Trophoblast cell (in vitro differentiated cells and primary cell): ENCODE results near the gene IMMP2L.

Source experiments
- DNase-seq, 2 donors: peaks; one replicate each; pipeline ENCODE4 v3.0.0-alpha.2; 2016
- H2AFZ ChIP-seq: 2 replicates; pipeline ENCODE4 v1.6.1; 2013; ENCODE audit warnings: low read length, moderate library complexity, mild to moderate bottlenecking; ENCODE audit not compliant: insufficient read depth, poor library complexity
- H2AK5ac ChIP-seq: 2 replicates; pipeline ENCODE4 v1.6.1; 2013; ENCODE audit warnings: mild to moderate bottlenecking, low read length
- H2BK120ac ChIP-seq: 2 replicates; pipeline ENCODE4 v1.6.1; 2013; ENCODE audit warnings: low read length, mild to moderate bottlenecking, moderate library complexity; ENCODE audit not compliant: insufficient read depth, poor library complexity
- H2BK12ac ChIP-seq: 2 replicates; pipeline ENCODE4 v1.6.1; 2013; ENCODE audit warnings: mild to moderate bottlenecking, low read length, moderate library complexity
- H2BK5ac ChIP-seq: 2 replicates; pipeline ENCODE4 v1.6.1; 2013; ENCODE audit warnings: low read length, low read depth, moderate library complexity, mild to moderate bottlenecking; ENCODE audit not compliant: poor library complexity
- H3K14ac ChIP-seq: 2 replicates; pipeline ENCODE4 v1.6.1; 2013; ENCODE audit warnings: mild to moderate bottlenecking, low read length
- H3K18ac ChIP-seq: 2 replicates; pipeline ENCODE4 v1.6.1; 2013; ENCODE audit warnings: mild to moderate bottlenecking, low read length
- H3K23ac ChIP-seq: 2 replicates; pipeline ENCODE4 v1.6.1; 2013; ENCODE audit warnings: low read length
- H3K27ac ChIP-seq: 2 replicates; pipeline ENCODE4 v1.5.1; 2013; ENCODE audit warnings: low read depth, mild to moderate bottlenecking, inconsistent platforms, low read length, moderate library complexity
- H3K27me3 ChIP-seq: 2 replicates; pipeline ENCODE4 v1.6.1; 2013; ENCODE audit warnings: inconsistent platforms, mild to moderate bottlenecking, low read length, moderate library complexity; ENCODE audit not compliant: insufficient read depth
- H3K36me3 ChIP-seq, 2 experiments: 1 replicate in 1 of 2; 2 replicates in 1 of 2; pipeline ENCODE4 v1.6.1; 2013; ENCODE audit warnings: low read length in 2 of 2, mild to moderate bottlenecking in 2 of 2, moderate library complexity in 1 of 2; ENCODE audit not compliant: insufficient read depth in 2 of 2, control insufficient read depth in 1 of 2
- H3K4ac ChIP-seq: 2 replicates; pipeline ENCODE4 v1.6.1; 2013; ENCODE audit warnings: low read depth, mild to moderate bottlenecking, low read length, moderate library complexity
- H3K4me1 ChIP-seq, 2 experiments: 1 replicate in 1 of 2; 2 replicates in 1 of 2; pipeline ENCODE4 v1.6.1; 2013; ENCODE audit warnings: low read length in 2 of 2, mild to moderate bottlenecking in 2 of 2, moderate library complexity in 1 of 2; ENCODE audit not compliant: insufficient read depth in 2 of 2, control insufficient read depth in 1 of 2
- H3K4me2 ChIP-seq: 2 replicates; pipeline ENCODE4 v1.6.1; 2013; ENCODE audit warnings: inconsistent platforms, mild to moderate bottlenecking, low read length, moderate library complexity
- H3K4me3 ChIP-seq: 2 replicates; pipeline ENCODE4 v1.5.1; 2013; ENCODE audit warnings: mild to moderate bottlenecking, low read depth, low read length, inconsistent platforms
- H3K79me1 ChIP-seq: one replicate; pipeline ENCODE4 v1.6.1; 2013; ENCODE audit warnings: low read length
- H3K79me2 ChIP-seq: 2 replicates; pipeline ENCODE4 v1.6.1; 2013; ENCODE audit warnings: low read length, mild to moderate bottlenecking; ENCODE audit not compliant: control insufficient read depth, insufficient read depth, poor library complexity
- H3K9ac ChIP-seq: 2 replicates; pipeline ENCODE4 v1.6.1; 2013; ENCODE audit warnings: mild to moderate bottlenecking, low read length
- H3K9me3 ChIP-seq: 2 replicates; pipeline ENCODE4 v1.6.1; 2013; ENCODE audit warnings: low read depth, mild to moderate bottlenecking, control low read depth, inconsistent platforms, low read length; ENCODE audit not compliant: insufficient read depth
- H4K12ac ChIP-seq: 2 replicates; pipeline ENCODE4 v1.6.1; 2013; ENCODE audit warnings: low read depth, mild to moderate bottlenecking, low read length, moderate library complexity
- H4K8ac ChIP-seq: 2 replicates; pipeline ENCODE4 v1.6.1; 2013; ENCODE audit warnings: low read depth, mild to moderate bottlenecking, low read length, moderate library complexity
- H4K91ac ChIP-seq: one replicate; pipeline ENCODE4 v1.6.1; 2013; ENCODE audit warnings: low read depth, mild to moderate bottlenecking, low read length, moderate library complexity
- WGBS: extraction: QIAGEN DNeasy Blood & Tissue Kit; methylation state at CpG from one replicate; pipeline ENCODE4 v1.1.7; 2013; ENCODE audit warnings: missing lambda C conversion rate; ENCODE audit not compliant: insufficient read length, insufficient coverage; ENCODE audit errors: extremely low coverage; 5-methylcytosine and 5-hydroxymethylcytosine counted together

IMMP2L gene

GRCh38 chr7:111242141-111242755 lies 320.0 kb downstream of the IMMP2L start:
- no peak for DNase-seq
- no peak overlapping the region for H3K4me2 ChIP-seq
- H3K27me3 ChIP-seq: no peaks in the 10 kb centered on the region
- no peak overlapping the region for H2BK5ac ChIP-seq
- H3K4ac ChIP-seq: no peak overlapping the region
- no peaks in the 10 kb centered on the region for H3K9me3 ChIP-seq
- no peak overlapping the region for H4K12ac ChIP-seq
- H3K79me1 ChIP-seq: no peaks in the 10 kb centered on the region
- H3K23ac ChIP-seq: no peak overlapping the region
- no peaks in the 10 kb centered on the region for H3K4me1 ChIP-seq
- H4K8ac ChIP-seq: no peak overlapping the region
- no peak overlapping the region for H4K91ac ChIP-seq
- no peaks in the 10 kb centered on the region for H3K36me3 ChIP-seq
- no peak overlapping the region for H3K27ac ChIP-seq
- no peak overlapping the region for H2BK12ac ChIP-seq
- no peak overlapping the region for H2BK120ac ChIP-seq
- H3K4me3 ChIP-seq: no peak overlapping the region
- no peaks in the 10 kb centered on the region for H3K79me2 ChIP-seq
- H2AFZ ChIP-seq: no peak overlapping the region
- no peak overlapping the region for H3K14ac ChIP-seq
- no peak overlapping the region for H2AK5ac ChIP-seq
- no peak overlapping the region for H3K9ac ChIP-seq
- WGBS: no CpG with 5 or more reads among the region's 9 CpGs
- no peak overlapping the region for H3K18ac ChIP-seq

GRCh38 chr7:111240371-111240770 lies 321.9 kb downstream of the IMMP2L start:
- no peak overlapping the region for H3K27ac ChIP-seq
- H4K91ac ChIP-seq: no peak overlapping the region
- H2AFZ ChIP-seq: no peak overlapping the region
- H3K4me1 ChIP-seq: no peaks in the 10 kb centered on the region
- no peak overlapping the region for H3K23ac ChIP-seq
- H3K4me3 ChIP-seq: no peak overlapping the region
- H3K18ac ChIP-seq: no peak overlapping the region
- WGBS: no CpG with 5 or more reads among the region's 4 CpGs
- H2BK120ac ChIP-seq: no peak overlapping the region
- H3K4ac ChIP-seq: no peak overlapping the region
- no peaks in the 10 kb centered on the region for H3K79me1 ChIP-seq
- H2BK5ac ChIP-seq: no peak overlapping the region
- H3K14ac ChIP-seq: no peak overlapping the region
- H3K9me3 ChIP-seq: no peaks in the 10 kb centered on the region
- no peak overlapping the region for H3K9ac ChIP-seq
- H3K27me3 ChIP-seq: no peaks in the 10 kb centered on the region
- H3K79me2 ChIP-seq: no peaks in the 10 kb centered on the region
- DNase-seq: no peak
- H3K4me2 ChIP-seq: no peak overlapping the region
- no peaks in the 10 kb centered on the region for H3K36me3 ChIP-seq
- no peak overlapping the region for H2AK5ac ChIP-seq
- H2BK12ac ChIP-seq: no peak overlapping the region
- H4K8ac ChIP-seq: no peak overlapping the region
- H4K12ac ChIP-seq: no peak overlapping the region

DNA sequence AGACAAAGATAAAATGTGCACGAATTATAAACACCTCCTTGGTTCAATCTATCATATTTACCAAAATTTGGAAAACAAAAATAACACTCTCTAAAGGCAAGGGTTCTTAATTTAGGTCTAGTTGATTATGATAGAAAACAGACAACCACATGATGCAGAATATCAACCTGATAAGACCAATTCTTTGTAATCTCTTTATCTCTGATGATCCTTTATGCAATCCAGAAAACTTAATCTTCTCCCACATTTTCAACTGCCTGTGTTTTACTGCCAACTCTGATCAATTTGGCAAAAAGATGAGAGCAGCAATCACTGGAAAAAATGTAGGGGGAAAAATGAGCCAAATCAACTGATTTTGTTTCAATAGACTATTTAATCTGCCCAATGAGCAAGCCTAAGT lies 322.9 kb downstream of the IMMP2L start:
- no peaks in the 10 kb centered on the region for H3K27me3 ChIP-seq
- no peak overlapping the region for H4K8ac ChIP-seq
- H3K79me2 ChIP-seq: no peaks in the 10 kb centered on the region
- H4K12ac ChIP-seq: no peak overlapping the region
- no CpG with 5 or more reads among the region's 1 CpG for WGBS
- H3K79me1 ChIP-seq: no peaks in the 10 kb centered on the region
- no peak overlapping the region for H2AFZ ChIP-seq
- no peaks in the 10 kb centered on the region for H3K4me1 ChIP-seq
- no peak overlapping the region for H3K4me2 ChIP-seq
- no peak overlapping the region for H3K4me3 ChIP-seq
- no peak overlapping the region for H3K4ac ChIP-seq
- no peak overlapping the region for H3K18ac ChIP-seq
- H3K9me3 ChIP-seq: no peaks in the 10 kb centered on the region
- H4K91ac ChIP-seq: no peak overlapping the region
- H3K9ac ChIP-seq: no peak overlapping the region
- H2BK12ac ChIP-seq: no peak overlapping the region
- no peak overlapping the region for H3K23ac ChIP-seq
- no peak overlapping the region for H2AK5ac ChIP-seq
- H3K14ac ChIP-seq: no peak overlapping the region
- H2BK5ac ChIP-seq: no peak overlapping the region
- DNase-seq: no peak
- no peak overlapping the region for H3K27ac ChIP-seq
- H2BK120ac ChIP-seq: no peak overlapping the region
- H3K36me3 ChIP-seq: no peaks in the 10 kb centered on the region

GRCh38 chr7:111238886-111239285 lies 323.4 kb downstream of the IMMP2L start:
- H3K23ac ChIP-seq: no peak overlapping the region

More at GRCh38 chr7:111238886-111239285, 323.4 kb downstream of the IMMP2L start:
- Histone ChIP-seq H3K27me3 (no peaks in the 10 kb centered on the region), H2BK12ac (no peak overlapping the region), H3K18ac (no peak overlapping the region), H4K8ac (no peak overlapping the region), H3K14ac (no peak overlapping the region), H3K4me1 (no peaks in the 10 kb centered on the region), H2BK120ac (no peak overlapping the region), H3K36me3 (no peaks in the 10 kb centered on the region), H2AK5ac (no peak overlapping the region), H3K9me3 (no peaks in the 10 kb centered on the region), H3K9ac (no peak overlapping the region), H2BK5ac (no peak overlapping the region), H3K27ac (no peak overlapping the region), H4K91ac (no peak overlapping the region), H3K79me1 (no peaks in the 10 kb centered on the region), H3K79me2 (no peaks in the 10 kb centered on the region), H3K4ac (no peak overlapping the region), H4K12ac (no peak overlapping the region), H2AFZ (no peak overlapping the region), H3K4me2 (no peak overlapping the region), H3K4me3 (no peak overlapping the region)
- no peak for DNase-seq
- no CpG with 5 or more reads among the region's 1 CpG for WGBS
